HEK293 (cell line): ENCODE measurements around the gene RAB2B.

Experiments
- CTCF ChIA-PET: fragments of 350-600 bp; formaldehyde crosslinking; extraction: SDS; loops from one replicate; lab custom pipeline; 2021; ENCODE audit warnings: antibody characterized with exemption; lab: Yijun Ruan, JAX
- POLR2A ChIA-PET: fragments of 300-600 bp; formaldehyde crosslinking; extraction: SDS; loops from one replicate; lab custom pipeline; 2020; ENCODE audit warnings: antibody characterized with exemption, inconsistent platforms; lab: Yijun Ruan, JAX
- H3K27ac ChIP-seq: fragments of 200-500 bp; sonication (Bioruptor generic); 2 replicates; pipeline ENCODE4 v1.5.1; 2014; ENCODE audit warnings: low read depth, low read length, control low read depth, inconsistent platforms; ENCODE audit errors: extremely low read depth
- H3K36me3 ChIP-seq, 2 experiments: fragments of 200-500 bp in 1 of 2; sonication (Bioruptor generic) in 1 of 2; 1 replicate in 1 of 2; 2 replicates in 1 of 2; pipeline ENCODE4 v1.5.1; 2014 to 2017; ENCODE audit warnings: inconsistent platforms in 2 of 2, low read length in 2 of 2; ENCODE audit not compliant: control insufficient read depth in 2 of 2, insufficient read depth in 1 of 2
- H3K4me1 ChIP-seq: fragments of 200-500 bp; sonication (Bioruptor generic); 2 replicates; pipeline ENCODE4 v1.5.1; 2014; ENCODE audit warnings: mild to moderate bottlenecking, low read length, inconsistent platforms; ENCODE audit not compliant: control insufficient read depth, insufficient read depth
- H3K4me3 ChIP-seq: 2 replicates; pipeline ENCODE4 v1.5.1; 2011; ENCODE audit warnings: low read depth, mild to moderate bottlenecking, control low read depth, low read length, moderate library complexity
- H3K9me3 ChIP-seq: fragments of 200-500 bp; sonication (Bioruptor generic); 2 replicates; pipeline ENCODE4 v1.5.1; 2014; ENCODE audit warnings: low read depth, low read length, inconsistent platforms; ENCODE audit not compliant: control insufficient read depth, insufficient read depth
- GLI4 ChIP-seq: fragments of 450-650 bp; formaldehyde crosslinking; IDR thresholded peaks from 2 replicates; pipeline ENCODE4 v1.5.1; 2016; ENCODE audit warnings: missing biosample characterization, missing genetic modification characterization
- IKZF3 ChIP-seq: fragments of 450-650 bp; IDR thresholded peaks from 2 replicates; pipeline ENCODE4 v1.5.0; 2018; ENCODE audit warnings: missing biosample characterization, mild to moderate bottlenecking, missing genetic modification characterization, moderate library complexity
- INSM2 ChIP-seq: fragments of 450-650 bp; formaldehyde crosslinking; IDR thresholded peaks from 2 replicates; pipeline ENCODE4 v1.5.1; 2016; ENCODE audit warnings: missing biosample characterization, missing genetic modification characterization
- KLF7 ChIP-seq: fragments of 450-650 bp; formaldehyde crosslinking; IDR thresholded peaks from 2 replicates; pipeline ENCODE4 v1.5.1; 2016; ENCODE audit warnings: missing biosample characterization, missing genetic modification characterization, borderline replicate concordance
- KLF9 ChIP-seq: fragments of 450-650 bp; formaldehyde crosslinking; IDR thresholded peaks from 2 replicates; pipeline ENCODE4 v1.5.1; 2016; ENCODE audit warnings: missing biosample characterization, missing genetic modification characterization, low read depth
- PBX3 ChIP-seq: sonication (generic); formaldehyde crosslinking; IDR thresholded peaks from 2 replicates; pipeline ENCODE4 v1.8.1; 2022; ENCODE audit warnings: mild to moderate bottlenecking, moderate library complexity, missing genetic modification reagents
- SCRT1 ChIP-seq: fragments of 450-650 bp; formaldehyde crosslinking; IDR thresholded peaks from 2 replicates; pipeline ENCODE4 v1.5.1; 2016; ENCODE audit warnings: missing biosample characterization, missing genetic modification characterization, borderline replicate concordance
- SCRT2 ChIP-seq: fragments of 450-650 bp; formaldehyde crosslinking; IDR thresholded peaks from 2 replicates; pipeline ENCODE4 v1.5.1; 2016; ENCODE audit warnings: missing biosample characterization, missing genetic modification characterization
- TRIM28 ChIP-seq: IDR thresholded peaks from 2 replicates; pipeline ENCODE4 v1.6.1; 2011; ENCODE audit warnings: low read length, control low read depth, borderline replicate concordance
- ZNF391 ChIP-seq: fragments of 450-650 bp; formaldehyde crosslinking; IDR thresholded peaks from 2 replicates; pipeline ENCODE4 v1.5.1; 2016; ENCODE audit warnings: low read depth, missing biosample characterization, missing genetic modification characterization, borderline replicate concordance
- ZNF433 ChIP-seq: fragments of 450-650 bp; formaldehyde crosslinking; IDR thresholded peaks from 2 replicates; pipeline ENCODE4 v1.5.1; 2016; ENCODE audit warnings: missing biosample characterization, missing genetic modification characterization, low read depth
- ZNF558 ChIP-seq: fragments of 450-650 bp; formaldehyde crosslinking; IDR thresholded peaks from 2 replicates; pipeline ENCODE4 v1.5.1; 2016; ENCODE audit warnings: missing biosample characterization, missing genetic modification characterization
- ZNF585B ChIP-seq: fragments of 450-650 bp; formaldehyde crosslinking; IDR thresholded peaks from 2 replicates; pipeline ENCODE4 v1.5.1; 2016; ENCODE audit warnings: missing biosample characterization, missing genetic modification characterization
- ZNF600 ChIP-seq: fragments of 450-650 bp; formaldehyde crosslinking; IDR thresholded peaks from 2 replicates; pipeline ENCODE4 v1.5.1; 2016; ENCODE audit warnings: missing biosample characterization, missing genetic modification characterization
- ZNF701 ChIP-seq: fragments of 450-650 bp; formaldehyde crosslinking; IDR thresholded peaks from 2 replicates; pipeline ENCODE4 v1.5.1; 2016; ENCODE audit warnings: missing biosample characterization, missing genetic modification characterization
- ZNF843 ChIP-seq: fragments of 450-650 bp; formaldehyde crosslinking; IDR thresholded peaks from 2 replicates; pipeline ENCODE4 v1.5.1; 2016; ENCODE audit warnings: missing biosample characterization, missing genetic modification characterization
- TF ChIP-seq, protein P1 (sequence below): fragments of 450-650 bp; formaldehyde crosslinking; IDR thresholded peaks from 2 replicates; pipeline ENCODE4 v1.5.1; 2016; ENCODE audit warnings: missing biosample characterization, missing genetic modification characterization
- TF ChIP-seq, protein P2 (sequence below): fragments of 450-650 bp; formaldehyde crosslinking; IDR thresholded peaks from 2 replicates; pipeline ENCODE4 v1.5.1; 2016; ENCODE audit warnings: missing biosample characterization, missing genetic modification characterization, borderline replicate concordance
- TF ChIP-seq, protein P3 (sequence below): fragments of 450-650 bp; formaldehyde crosslinking; IDR thresholded peaks from 2 replicates; pipeline ENCODE4 v1.5.1; 2016; ENCODE audit warnings: missing biosample characterization, missing genetic modification characterization, low read depth
- TF ChIP-seq, protein P4 (sequence below): fragments of 450-650 bp; formaldehyde crosslinking; IDR thresholded peaks from 2 replicates; pipeline ENCODE4 v1.5.1; 2017; ENCODE audit warnings: missing biosample characterization, missing genetic modification characterization

The RAB2B gene

DNA sequence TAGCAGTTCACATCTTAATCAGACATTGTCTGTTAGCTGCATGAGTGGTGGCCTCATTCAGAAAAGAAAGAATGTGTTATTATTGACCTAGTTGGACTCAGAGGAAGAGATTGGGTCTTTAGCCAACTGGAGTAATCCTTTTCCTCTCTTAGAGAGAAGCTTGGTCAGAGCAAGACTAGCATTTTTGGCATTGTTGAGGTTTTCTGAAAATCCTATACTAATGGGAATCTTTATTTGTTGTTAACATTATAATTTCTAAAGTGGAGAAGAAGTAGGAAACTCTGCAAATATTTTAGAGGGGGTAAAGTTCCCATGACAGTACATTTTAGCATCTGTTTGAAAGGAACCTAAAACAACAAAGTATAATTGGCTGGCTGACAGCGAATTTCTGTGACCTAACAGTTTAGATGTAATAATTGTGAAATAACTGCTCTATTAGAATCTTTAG, 9.9 kb upstream of the RAB2B start:
- no peak overlapping the region for H3K4me3 ChIP-seq
- ChIA-PET CTCF (interaction anchor here (1.5 to 2.3 kb wide), 2 partner anchors 10 to 12 kb away, joined by 3 to 15 read pairs; no protein-coding TSS in a partner anchor), POLR2A (no interaction called here)
- no peaks in the 10 kb centered on the region for H3K4me1 ChIP-seq
- H3K36me3 ChIP-seq: peaks cover 39 to 54% of the 10 kb centered on the region in 2 experiments
- TF ChIP-seq, protein P1, sequence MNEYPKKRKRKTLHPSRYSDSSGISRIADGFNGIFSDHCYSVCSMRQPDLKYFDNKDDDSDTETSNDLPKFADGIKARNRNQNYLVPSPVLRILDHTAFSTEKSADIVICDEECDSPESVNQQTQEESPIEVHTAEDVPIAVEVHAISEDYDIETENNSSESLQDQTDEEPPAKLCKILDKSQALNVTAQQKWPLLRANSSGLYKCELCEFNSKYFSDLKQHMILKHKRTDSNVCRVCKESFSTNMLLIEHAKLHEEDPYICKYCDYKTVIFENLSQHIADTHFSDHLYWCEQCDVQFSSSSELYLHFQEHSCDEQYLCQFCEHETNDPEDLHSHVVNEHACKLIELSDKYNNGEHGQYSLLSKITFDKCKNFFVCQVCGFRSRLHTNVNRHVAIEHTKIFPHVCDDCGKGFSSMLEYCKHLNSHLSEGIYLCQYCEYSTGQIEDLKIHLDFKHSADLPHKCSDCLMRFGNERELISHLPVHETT (tag by site-specific recombination): no peak
- TF ChIP-seq IKZF3 (tag by site-specific recombination) (no peak), ZNF433 (tag by site-specific recombination) (no peak), SCRT1 (tag by site-specific recombination) (no peak), INSM2 (no peak), SCRT2 (tag by site-specific recombination) (no peak), GLI4 (tag by site-specific recombination) (no peak), TRIM28 (no peak), ZNF391 (tag by site-specific recombination) (no peak), ZNF600 (tag by site-specific recombination) (no peak), KLF7 (tag by site-specific recombination) (no peak), ZNF585B (tag by site-specific recombination) (no peak), ZNF558 (tag by site-specific recombination) (no peak), ZNF843 (tag by site-specific recombination) (no peak), KLF9 (tag by site-specific recombination) (no peak), ZNF701 (no peak), PBX3 (no peak)
- TF ChIP-seq, protein P2, sequence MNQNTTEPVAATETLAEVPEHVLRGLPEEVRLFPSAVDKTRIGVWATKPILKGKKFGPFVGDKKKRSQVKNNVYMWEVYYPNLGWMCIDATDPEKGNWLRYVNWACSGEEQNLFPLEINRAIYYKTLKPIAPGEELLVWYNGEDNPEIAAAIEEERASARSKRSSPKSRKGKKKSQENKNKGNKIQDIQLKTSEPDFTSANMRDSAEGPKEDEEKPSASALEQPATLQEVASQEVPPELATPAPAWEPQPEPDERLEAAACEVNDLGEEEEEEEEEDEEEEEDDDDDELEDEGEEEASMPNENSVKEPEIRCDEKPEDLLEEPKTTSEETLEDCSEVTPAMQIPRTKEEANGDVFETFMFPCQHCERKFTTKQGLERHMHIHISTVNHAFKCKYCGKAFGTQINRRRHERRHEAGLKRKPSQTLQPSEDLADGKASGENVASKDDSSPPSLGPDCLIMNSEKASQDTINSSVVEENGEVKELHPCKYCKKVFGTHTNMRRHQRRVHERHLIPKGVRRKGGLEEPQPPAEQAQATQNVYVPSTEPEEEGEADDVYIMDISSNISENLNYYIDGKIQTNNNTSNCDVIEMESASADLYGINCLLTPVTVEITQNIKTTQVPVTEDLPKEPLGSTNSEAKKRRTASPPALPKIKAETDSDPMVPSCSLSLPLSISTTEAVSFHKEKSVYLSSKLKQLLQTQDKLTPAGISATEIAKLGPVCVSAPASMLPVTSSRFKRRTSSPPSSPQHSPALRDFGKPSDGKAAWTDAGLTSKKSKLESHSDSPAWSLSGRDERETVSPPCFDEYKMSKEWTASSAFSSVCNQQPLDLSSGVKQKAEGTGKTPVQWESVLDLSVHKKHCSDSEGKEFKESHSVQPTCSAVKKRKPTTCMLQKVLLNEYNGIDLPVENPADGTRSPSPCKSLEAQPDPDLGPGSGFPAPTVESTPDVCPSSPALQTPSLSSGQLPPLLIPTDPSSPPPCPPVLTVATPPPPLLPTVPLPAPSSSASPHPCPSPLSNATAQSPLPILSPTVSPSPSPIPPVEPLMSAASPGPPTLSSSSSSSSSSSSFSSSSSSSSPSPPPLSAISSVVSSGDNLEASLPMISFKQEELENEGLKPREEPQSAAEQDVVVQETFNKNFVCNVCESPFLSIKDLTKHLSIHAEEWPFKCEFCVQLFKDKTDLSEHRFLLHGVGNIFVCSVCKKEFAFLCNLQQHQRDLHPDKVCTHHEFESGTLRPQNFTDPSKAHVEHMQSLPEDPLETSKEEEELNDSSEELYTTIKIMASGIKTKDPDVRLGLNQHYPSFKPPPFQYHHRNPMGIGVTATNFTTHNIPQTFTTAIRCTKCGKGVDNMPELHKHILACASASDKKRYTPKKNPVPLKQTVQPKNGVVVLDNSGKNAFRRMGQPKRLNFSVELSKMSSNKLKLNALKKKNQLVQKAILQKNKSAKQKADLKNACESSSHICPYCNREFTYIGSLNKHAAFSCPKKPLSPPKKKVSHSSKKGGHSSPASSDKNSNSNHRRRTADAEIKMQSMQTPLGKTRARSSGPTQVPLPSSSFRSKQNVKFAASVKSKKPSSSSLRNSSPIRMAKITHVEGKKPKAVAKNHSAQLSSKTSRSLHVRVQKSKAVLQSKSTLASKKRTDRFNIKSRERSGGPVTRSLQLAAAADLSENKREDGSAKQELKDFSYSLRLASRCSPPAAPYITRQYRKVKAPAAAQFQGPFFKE (tag by site-specific recombination): no peak
- TF ChIP-seq, protein P3, sequence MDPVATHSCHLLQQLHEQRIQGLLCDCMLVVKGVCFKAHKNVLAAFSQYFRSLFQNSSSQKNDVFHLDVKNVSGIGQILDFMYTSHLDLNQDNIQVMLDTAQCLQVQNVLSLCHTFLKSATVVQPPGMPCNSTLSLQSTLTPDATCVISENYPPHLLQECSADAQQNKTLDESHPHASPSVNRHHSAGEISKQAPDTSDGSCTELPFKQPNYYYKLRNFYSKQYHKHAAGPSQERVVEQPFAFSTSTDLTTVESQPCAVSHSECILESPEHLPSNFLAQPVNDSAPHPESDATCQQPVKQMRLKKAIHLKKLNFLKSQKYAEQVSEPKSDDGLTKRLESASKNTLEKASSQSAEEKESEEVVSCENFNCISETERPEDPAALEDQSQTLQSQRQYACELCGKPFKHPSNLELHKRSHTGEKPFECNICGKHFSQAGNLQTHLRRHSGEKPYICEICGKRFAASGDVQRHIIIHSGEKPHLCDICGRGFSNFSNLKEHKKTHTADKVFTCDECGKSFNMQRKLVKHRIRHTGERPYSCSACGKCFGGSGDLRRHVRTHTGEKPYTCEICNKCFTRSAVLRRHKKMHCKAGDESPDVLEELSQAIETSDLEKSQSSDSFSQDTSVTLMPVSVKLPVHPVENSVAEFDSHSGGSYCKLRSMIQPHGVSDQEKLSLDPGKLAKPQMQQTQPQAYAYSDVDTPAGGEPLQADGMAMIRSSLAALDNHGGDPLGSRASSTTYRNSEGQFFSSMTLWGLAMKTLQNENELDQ (tag by site-specific recombination): no peak
- TF ChIP-seq, protein P4, sequence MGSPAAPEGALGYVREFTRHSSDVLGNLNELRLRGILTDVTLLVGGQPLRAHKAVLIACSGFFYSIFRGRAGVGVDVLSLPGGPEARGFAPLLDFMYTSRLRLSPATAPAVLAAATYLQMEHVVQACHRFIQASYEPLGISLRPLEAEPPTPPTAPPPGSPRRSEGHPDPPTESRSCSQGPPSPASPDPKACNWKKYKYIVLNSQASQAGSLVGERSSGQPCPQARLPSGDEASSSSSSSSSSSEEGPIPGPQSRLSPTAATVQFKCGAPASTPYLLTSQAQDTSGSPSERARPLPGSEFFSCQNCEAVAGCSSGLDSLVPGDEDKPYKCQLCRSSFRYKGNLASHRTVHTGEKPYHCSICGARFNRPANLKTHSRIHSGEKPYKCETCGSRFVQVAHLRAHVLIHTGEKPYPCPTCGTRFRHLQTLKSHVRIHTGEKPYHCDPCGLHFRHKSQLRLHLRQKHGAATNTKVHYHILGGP (tag by site-specific recombination): no peak
- no peaks in the 10 kb centered on the region for H3K9me3 ChIP-seq
- no peak overlapping the region for H3K27ac ChIP-seq
